Measurements from ENCODE around the gene HTR7. TPM values are rescaled to one million over a fixed set of nuclear protein-coding genes. Genes with fewer than 3 reads are reported as not detected.

HTR7 gene
- total RNA-seq, 1 experiment from 2014 or later = 0.33 TPM

DNA sequence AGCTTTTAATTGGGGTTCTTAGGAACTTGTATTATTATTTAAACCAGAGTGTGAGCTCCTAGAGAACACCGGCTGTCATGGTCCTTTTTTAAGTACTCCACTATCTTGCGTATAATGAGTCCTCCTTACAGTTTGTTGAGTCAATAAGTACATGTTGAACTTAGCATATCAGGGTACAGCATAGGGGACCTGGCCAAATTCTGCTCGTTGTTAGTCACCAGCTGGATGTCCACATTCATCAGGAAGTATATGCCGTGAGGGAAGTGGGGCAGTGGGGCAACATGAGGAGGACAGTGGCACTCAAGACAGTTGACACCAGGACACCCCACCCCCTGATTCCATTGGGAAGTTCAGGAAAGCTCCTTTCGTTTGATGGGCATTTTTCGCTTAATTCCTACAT is 30.5 kb upstream of the HTR7 start:
- intact Hi-C loops (cut with micrococcal nuclease; ENCODE audit: unreplicated experiment) (no loop called here), in situ Hi-C loops (cut with HindIII; ENCODE audit: low pct_unique_long_range_greater_than_20kb, low sequenced_read_pairs) (no loop called here)
- DNase-seq (ENCODE audit: low read depth, low spot score) = no peak
- ATAC-seq = no peak
- BruUV-seq (replicated peaks) = no TSS peak
- Histone ChIP-seq H3K9me3 (ENCODE audit: control insufficient read depth, insufficient read depth, low read depth, low read length) (no peaks in the 10 kb centered on the region), H3K4me3 (ENCODE audit: low read depth in 2 of 2, low read length in 2 of 2) (no peak overlapping the region), H3K27me3 (ENCODE audit: control insufficient read depth, insufficient read depth, low read length) (no peaks in the 10 kb centered on the region), H3K36me3 (ENCODE audit: control insufficient read depth, insufficient read depth, low read length) (peaks cover 48% of the 10 kb centered on the region), H3K27ac (ENCODE audit: low read length) (no peak overlapping the region), H3K4me1 (ENCODE audit: control insufficient read depth, insufficient read depth, low read length) (no peaks in the 10 kb centered on the region)
- TF ChIP-seq SIN3A (IDR thresholded peaks at IDR 0.05; ENCODE audit: borderline replicate concordance, insufficient read depth, low read depth, low read length) = no peak
- no peak for TF ChIP-seq POLR2AphosphoS5 (IDR thresholded peaks at IDR 0.05; ENCODE audit: low read depth, low read length)
- TF ChIP-seq, protein P1, sequence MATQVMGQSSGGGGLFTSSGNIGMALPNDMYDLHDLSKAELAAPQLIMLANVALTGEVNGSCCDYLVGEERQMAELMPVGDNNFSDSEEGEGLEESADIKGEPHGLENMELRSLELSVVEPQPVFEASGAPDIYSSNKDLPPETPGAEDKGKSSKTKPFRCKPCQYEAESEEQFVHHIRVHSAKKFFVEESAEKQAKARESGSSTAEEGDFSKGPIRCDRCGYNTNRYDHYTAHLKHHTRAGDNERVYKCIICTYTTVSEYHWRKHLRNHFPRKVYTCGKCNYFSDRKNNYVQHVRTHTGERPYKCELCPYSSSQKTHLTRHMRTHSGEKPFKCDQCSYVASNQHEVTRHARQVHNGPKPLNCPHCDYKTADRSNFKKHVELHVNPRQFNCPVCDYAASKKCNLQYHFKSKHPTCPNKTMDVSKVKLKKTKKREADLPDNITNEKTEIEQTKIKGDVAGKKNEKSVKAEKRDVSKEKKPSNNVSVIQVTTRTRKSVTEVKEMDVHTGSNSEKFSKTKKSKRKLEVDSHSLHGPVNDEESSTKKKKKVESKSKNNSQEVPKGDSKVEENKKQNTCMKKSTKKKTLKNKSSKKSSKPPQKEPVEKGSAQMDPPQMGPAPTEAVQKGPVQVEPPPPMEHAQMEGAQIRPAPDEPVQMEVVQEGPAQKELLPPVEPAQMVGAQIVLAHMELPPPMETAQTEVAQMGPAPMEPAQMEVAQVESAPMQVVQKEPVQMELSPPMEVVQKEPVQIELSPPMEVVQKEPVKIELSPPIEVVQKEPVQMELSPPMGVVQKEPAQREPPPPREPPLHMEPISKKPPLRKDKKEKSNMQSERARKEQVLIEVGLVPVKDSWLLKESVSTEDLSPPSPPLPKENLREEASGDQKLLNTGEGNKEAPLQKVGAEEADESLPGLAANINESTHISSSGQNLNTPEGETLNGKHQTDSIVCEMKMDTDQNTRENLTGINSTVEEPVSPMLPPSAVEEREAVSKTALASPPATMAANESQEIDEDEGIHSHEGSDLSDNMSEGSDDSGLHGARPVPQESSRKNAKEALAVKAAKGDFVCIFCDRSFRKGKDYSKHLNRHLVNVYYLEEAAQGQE (IDR thresholded peaks at IDR 0.05; ENCODE audit: insufficient read depth in 1 of 2, low read depth in 2 of 2, low read length in 1 of 2) = no peak
- TF ChIP-seq, protein P2, sequence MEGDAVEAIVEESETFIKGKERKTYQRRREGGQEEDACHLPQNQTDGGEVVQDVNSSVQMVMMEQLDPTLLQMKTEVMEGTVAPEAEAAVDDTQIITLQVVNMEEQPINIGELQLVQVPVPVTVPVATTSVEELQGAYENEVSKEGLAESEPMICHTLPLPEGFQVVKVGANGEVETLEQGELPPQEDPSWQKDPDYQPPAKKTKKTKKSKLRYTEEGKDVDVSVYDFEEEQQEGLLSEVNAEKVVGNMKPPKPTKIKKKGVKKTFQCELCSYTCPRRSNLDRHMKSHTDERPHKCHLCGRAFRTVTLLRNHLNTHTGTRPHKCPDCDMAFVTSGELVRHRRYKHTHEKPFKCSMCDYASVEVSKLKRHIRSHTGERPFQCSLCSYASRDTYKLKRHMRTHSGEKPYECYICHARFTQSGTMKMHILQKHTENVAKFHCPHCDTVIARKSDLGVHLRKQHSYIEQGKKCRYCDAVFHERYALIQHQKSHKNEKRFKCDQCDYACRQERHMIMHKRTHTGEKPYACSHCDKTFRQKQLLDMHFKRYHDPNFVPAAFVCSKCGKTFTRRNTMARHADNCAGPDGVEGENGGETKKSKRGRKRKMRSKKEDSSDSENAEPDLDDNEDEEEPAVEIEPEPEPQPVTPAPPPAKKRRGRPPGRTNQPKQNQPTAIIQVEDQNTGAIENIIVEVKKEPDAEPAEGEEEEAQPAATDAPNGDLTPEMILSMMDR (IDR thresholded peaks at IDR 0.05) = no peak
- TF ChIP-seq TCF7L2 (IDR thresholded peaks at IDR 0.05; ENCODE audit: low read depth, low read length) = no peak
- ChIA-PET POLR2A (no interaction called here), CTCF (interaction anchor here (0.7 kb wide), 1 partner anchor 22 kb away, joined by 10 read pairs; no protein-coding TSS in a partner anchor)

DNA sequence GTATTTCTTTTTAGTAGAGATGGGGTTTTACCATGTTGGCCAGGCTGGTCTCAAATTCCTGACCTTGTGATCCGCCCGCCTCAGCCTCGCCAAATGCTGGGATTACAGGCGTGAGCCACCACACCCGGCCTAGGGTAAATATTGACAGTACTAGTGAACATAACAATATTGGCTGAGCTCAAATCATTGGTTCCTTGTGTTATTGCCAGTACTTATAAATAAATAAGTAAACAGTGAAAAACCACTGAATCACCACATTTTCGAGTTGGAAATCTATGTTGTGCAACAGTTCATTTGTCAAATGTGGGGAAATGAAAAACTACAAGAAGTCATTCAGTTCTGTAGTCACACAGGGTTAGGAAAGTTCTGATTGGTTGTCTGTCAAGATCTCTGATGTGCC is 29.7 kb upstream of the HTR7 start:
- Histone ChIP-seq H3K9me3 (ENCODE audit: control insufficient read depth, insufficient read depth, low read depth, low read length) (no peaks in the 10 kb centered on the region), H3K4me3 (ENCODE audit: low read depth in 2 of 2, low read length in 2 of 2) (no peak overlapping the region), H3K27ac (ENCODE audit: low read length) (no peak overlapping the region), H3K36me3 (ENCODE audit: control insufficient read depth, insufficient read depth, low read length) (peaks cover 44% of the 10 kb centered on the region), H3K4me1 (ENCODE audit: control insufficient read depth, insufficient read depth, low read length) (no peaks in the 10 kb centered on the region), H3K27me3 (ENCODE audit: control insufficient read depth, insufficient read depth, low read length) (no peaks in the 10 kb centered on the region)
- in situ Hi-C loops (cut with HindIII; ENCODE audit: low pct_unique_long_range_greater_than_20kb, low sequenced_read_pairs) = no loop called here
- no peak for DNase-seq (ENCODE audit: low read depth, low spot score)
- no peak for ATAC-seq
- intact Hi-C loops (cut with micrococcal nuclease; ENCODE audit: unreplicated experiment) = no loop called here
- ChIA-PET CTCF (no interaction called here), POLR2A (no interaction called here)
- BruUV-seq (replicated peaks) = no TSS peak
- TF ChIP-seq TCF7L2 (IDR thresholded peaks at IDR 0.05; ENCODE audit: low read depth, low read length) (no peak), POLR2AphosphoS5 (IDR thresholded peaks at IDR 0.05; ENCODE audit: low read depth, low read length) (no peak), SIN3A (IDR thresholded peaks at IDR 0.05; ENCODE audit: borderline replicate concordance, insufficient read depth, low read depth, low read length) (no peak)
- TF ChIP-seq, protein P2 (IDR thresholded peaks at IDR 0.05) = no peak
